Measurements from ENCODE around the gene KSR2. TPM values are rescaled to one million over a fixed set of nuclear protein-coding genes. Genes with fewer than 3 reads are reported as not detected.

The KSR2 gene
- total and polyA plus RNA-seq, 2 of the 13 experiments (the other 11 are each of a cell fraction or from before 2014, with no cell fraction given): 0.02 TPM; not detected in 1

GRCh38 chr12:118016424-118017264, 47.9 kb upstream of the KSR2 start, which contains the start of gene RFC5 (continued):
- TF ChIP-seq, protein P1, sequence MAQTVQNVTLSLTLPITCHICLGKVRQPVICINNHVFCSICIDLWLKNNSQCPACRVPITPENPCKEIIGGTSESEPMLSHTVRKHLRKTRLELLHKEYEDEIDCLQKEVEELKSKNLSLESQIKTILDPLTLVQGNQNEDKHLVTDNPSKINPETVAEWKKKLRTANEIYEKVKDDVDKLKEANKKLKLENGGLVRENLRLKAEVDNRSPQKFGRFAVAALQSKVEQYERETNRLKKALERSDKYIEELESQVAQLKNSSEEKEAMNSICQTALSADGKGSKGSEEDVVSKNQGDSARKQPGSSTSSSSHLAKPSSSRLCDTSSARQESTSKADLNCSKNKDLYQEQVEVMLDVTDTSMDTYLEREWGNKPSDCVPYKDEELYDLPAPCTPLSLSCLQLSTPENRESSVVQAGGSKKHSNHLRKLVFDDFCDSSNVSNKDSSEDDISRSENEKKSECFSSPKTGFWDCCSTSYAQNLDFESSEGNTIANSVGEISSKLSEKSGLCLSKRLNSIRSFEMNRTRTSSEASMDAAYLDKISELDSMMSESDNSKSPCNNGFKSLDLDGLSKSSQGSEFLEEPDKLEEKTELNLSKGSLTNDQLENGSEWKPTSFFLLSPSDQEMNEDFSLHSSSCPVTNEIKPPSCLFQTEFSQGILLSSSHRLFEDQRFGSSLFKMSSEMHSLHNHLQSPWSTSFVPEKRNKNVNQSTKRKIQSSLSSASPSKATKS (CRISPR knock-in tag; IDR thresholded peaks at IDR 0.05): no peak
- TF ChIP-seq ZNF670 (CRISPR knock-in tag; IDR thresholded peaks at IDR 0.05; ENCODE audit: borderline replicate concordance) (no peak), ZFYVE20 (CRISPR knock-in tag; IDR thresholded peaks at IDR 0.05; ENCODE audit: borderline replicate concordance, low read depth) (no peak), NFKB2 (CRISPR knock-in tag; IDR thresholded peaks at IDR 0.05; ENCODE audit: borderline replicate concordance) (peak; percentile 93; the same call in 1 of the 2 replicates), TGIF2 (CRISPR knock-in tag; IDR thresholded peaks at IDR 0.05) (peak; percentile 54; the same call in 1 of the 2 replicates), ZNF441 (CRISPR knock-in tag; IDR thresholded peaks at IDR 0.05; ENCODE audit: borderline replicate concordance) (no peak), KLF6 (CRISPR knock-in tag; IDR thresholded peaks at IDR 0.05) (0 out of 2 replicates have a peak, but pooled peaks have one; percentile 43), PRPF4 (IDR thresholded peaks at IDR 0.05; ENCODE audit: low read depth, low read length, poor library complexity, severe bottlenecking) (no peak), KDM3A (CRISPR knock-in tag; IDR thresholded peaks at IDR 0.05; ENCODE audit: low read depth) (0 out of 2 replicates have a peak, but pooled peaks have one; percentile 51), ZNF337 (CRISPR knock-in tag; IDR thresholded peaks at IDR 0.05; ENCODE audit: borderline replicate concordance, low read depth) (no peak), ELF3 (CRISPR knock-in tag; IDR thresholded peaks at IDR 0.05) (peak; percentile 87), TBX3 (IDR thresholded peaks at IDR 0.05; ENCODE audit: borderline replicate concordance) (no peak; the same call in 1 of the 2 replicates), HMGXB3 (CRISPR knock-in tag; IDR thresholded peaks at IDR 0.05; ENCODE audit: borderline replicate concordance) (0 out of 2 replicates have a peak, but pooled peaks have one; percentile 47), NRL (CRISPR knock-in tag; IDR thresholded peaks at IDR 0.05; ENCODE audit: borderline replicate concordance) (peak; percentile 81; the same call in 1 of the 2 replicates), CCDC6 (CRISPR knock-in tag; IDR thresholded peaks at IDR 0.05) (0 out of 2 replicates have a peak, but pooled peaks have one; percentile 23), ZNF569 (CRISPR knock-in tag; IDR thresholded peaks at IDR 0.05; ENCODE audit: borderline replicate concordance) (no peak), ZNF629 (CRISPR knock-in tag; conservative IDR thresholded peaks at IDR 0.05) (no peak)
- TF ChIP-seq, protein P2, sequence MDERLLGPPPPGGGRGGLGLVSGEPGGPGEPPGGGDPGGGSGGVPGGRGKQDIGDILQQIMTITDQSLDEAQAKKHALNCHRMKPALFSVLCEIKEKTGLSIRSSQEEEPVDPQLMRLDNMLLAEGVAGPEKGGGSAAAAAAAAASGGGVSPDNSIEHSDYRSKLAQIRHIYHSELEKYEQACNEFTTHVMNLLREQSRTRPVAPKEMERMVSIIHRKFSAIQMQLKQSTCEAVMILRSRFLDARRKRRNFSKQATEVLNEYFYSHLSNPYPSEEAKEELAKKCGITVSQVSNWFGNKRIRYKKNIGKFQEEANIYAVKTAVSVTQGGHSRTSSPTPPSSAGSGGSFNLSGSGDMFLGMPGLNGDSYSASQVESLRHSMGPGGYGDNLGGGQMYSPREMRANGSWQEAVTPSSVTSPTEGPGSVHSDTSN (CRISPR knock-in tag; IDR thresholded peaks at IDR 0.05): no peak
- TF ChIP-seq, protein P3, sequence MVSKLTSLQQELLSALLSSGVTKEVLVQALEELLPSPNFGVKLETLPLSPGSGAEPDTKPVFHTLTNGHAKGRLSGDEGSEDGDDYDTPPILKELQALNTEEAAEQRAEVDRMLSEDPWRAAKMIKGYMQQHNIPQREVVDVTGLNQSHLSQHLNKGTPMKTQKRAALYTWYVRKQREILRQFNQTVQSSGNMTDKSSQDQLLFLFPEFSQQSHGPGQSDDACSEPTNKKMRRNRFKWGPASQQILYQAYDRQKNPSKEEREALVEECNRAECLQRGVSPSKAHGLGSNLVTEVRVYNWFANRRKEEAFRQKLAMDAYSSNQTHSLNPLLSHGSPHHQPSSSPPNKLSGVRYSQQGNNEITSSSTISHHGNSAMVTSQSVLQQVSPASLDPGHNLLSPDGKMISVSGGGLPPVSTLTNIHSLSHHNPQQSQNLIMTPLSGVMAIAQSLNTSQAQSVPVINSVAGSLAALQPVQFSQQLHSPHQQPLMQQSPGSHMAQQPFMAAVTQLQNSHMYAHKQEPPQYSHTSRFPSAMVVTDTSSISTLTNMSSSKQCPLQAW (CRISPR knock-in tag; IDR thresholded peaks at IDR 0.05): no peak; the same call in 1 of the 2 replicates

All from HepG2 (cell line).